A549 (cell line): Measurements from ENCODE around the gene CSF2. TPM values are rescaled to one million over a fixed set of nuclear protein-coding genes. Genes with fewer than 3 reads are reported as not detected.
A peak's percentile ranks its signal among the peaks of the same experiment; 100 is the strongest.

Source experiments
- ATAC-seq, 2 experiments: fragments of 200-7000 bp in 1 of 2; fragments of >200 bp in 1 of 2; cut with Nextera tagmentation in 1 of 2; cut with Tn5 transposase in 1 of 2; 3 replicates each; pipeline versions ENCODE4 v1.8.0 to v1.9.1; 2018 to 2020; ENCODE audit warnings: mild to moderate bottlenecking in 1 of 2, moderate library complexity in 1 of 2
- CTCF ChIA-PET: fragments of 300-600 bp; sonication (Branson Sonifier 250); formaldehyde crosslinking; extraction: SDS; loops from one replicate; lab custom pipeline; 2021; ENCODE audit warnings: antibody characterized with exemption, inconsistent platforms; lab: Yijun Ruan, JAX
- POLR2A ChIA-PET: fragments of 350-600 bp; formaldehyde crosslinking; extraction: SDS; loops from one replicate; lab custom pipeline; 2021; ENCODE audit warnings: antibody characterized with exemption, inconsistent platforms; lab: Yijun Ruan, JAX
- DNase-seq, 2 experiments: peaks; one replicate each; pipeline versions ENCODE4 v3.0.0 to v3.0.0-alpha.2; 2011 to 2016; ENCODE audit warnings: low read depth in 1 of 2, low spot score in 1 of 2
- FAIRE-seq: peaks from 2 replicates; lab custom pipeline; 2011; peaks lifted over from hg19 to GRCh38; lab: Jason Lieb, UNC
- H3K27ac ChIP-seq, 2 experiments: fragments of >200 bp; sonication (Bioruptor Twin); formaldehyde crosslinking; 3 replicates each; pipeline ENCODE4 v1.5.1; 2016 to 2017
- H3K4me1 ChIP-seq: fragments of >200 bp; sonication (Bioruptor Twin); formaldehyde crosslinking; 3 replicates; pipeline ENCODE4 v1.6.1; 2016
- H3K4me2 ChIP-seq: fragments of >200 bp; sonication (Bioruptor Twin); formaldehyde crosslinking; 3 replicates; pipeline ENCODE4 v1.6.1; 2016
- H3K4me3 ChIP-seq: fragments of >200 bp; sonication (Bioruptor Twin); formaldehyde crosslinking; 3 replicates; pipeline ENCODE4 v1.5.1; 2016
- H3K9me3 ChIP-seq: fragments of >200 bp; sonication (Bioruptor Twin); formaldehyde crosslinking; 3 replicates; pipeline ENCODE4 v1.6.1; 2016
- CEBPB ChIP-seq, 2 experiments: fragments of >200 bp in 1 of 2; sonication (Bioruptor Twin) in 1 of 2; formaldehyde crosslinking in 1 of 2; IDR thresholded peaks; 2 replicates each; pipeline ENCODE4 v1.6.1; 2012 to 2016
- EHMT2 ChIP-seq: fragments of 200-600 bp; sonication (generic); IDR thresholded peaks from 2 replicates; pipeline ENCODE4 v1.6.1; 2016; ENCODE audit warnings: antibody characterized with exemption, low read depth, mild to moderate bottlenecking, moderate library complexity
- FOSB ChIP-seq: fragments of 250-450 bp; sonication (Bioruptor Pico); IDR thresholded peaks from 2 replicates; pipeline ENCODE4 v1.5.0; 2020; ENCODE audit warnings: mild to moderate bottlenecking, moderate library complexity
- GATA3 ChIP-seq: IDR thresholded peaks from 2 replicates; pipeline ENCODE4 v1.6.1; 2012; ENCODE audit warnings: borderline replicate concordance
- HEYL ChIP-seq: fragments of 250-450 bp; sonication (Bioruptor Pico); IDR thresholded peaks from 2 replicates; pipeline ENCODE4 v1.8.0; 2021; ENCODE audit warnings: mild to moderate bottlenecking, moderate library complexity
- JUN ChIP-seq, 2 experiments: fragments of >200 bp; sonication (Bioruptor Twin); formaldehyde crosslinking; IDR thresholded peaks; 2 replicates in 1 of 2; 3 replicates in 1 of 2; pipeline ENCODE4 v1.6.1; 2016 to 2017
- JUNB ChIP-seq: fragments of >200 bp; sonication (Bioruptor Twin); formaldehyde crosslinking; IDR thresholded peaks from 2 replicates; pipeline ENCODE4 v1.6.1; 2016
- MAFK ChIP-seq: fragments of 450-650 bp; IDR thresholded peaks from 2 replicates; pipeline ENCODE4 v1.6.1; 2014; ENCODE audit not compliant: partially characterized antibody
- NPAS2 ChIP-seq: fragments of 250-450 bp; sonication (Bioruptor Pico); IDR thresholded peaks from 2 replicates; pipeline ENCODE4 v1.8.0; 2022; ENCODE audit warnings: mild to moderate bottlenecking, moderate library complexity, borderline replicate concordance
- POLR2AphosphoS2 ChIP-seq: conservative IDR thresholded peaks from 2 replicates; pipeline ENCODE4 v1.6.1; 2012; ENCODE audit warnings: low read length, improper control_type of control experiment, inconsistent platforms
- RAD21 ChIP-seq, 2 experiments: fragments of >200 bp in 1 of 2; sonication (Bioruptor Twin) in 1 of 2; formaldehyde crosslinking in 1 of 2; IDR thresholded peaks in 1 of 2; conservative IDR thresholded peaks in 1 of 2; 2 replicates in 1 of 2; 3 replicates in 1 of 2; pipeline ENCODE4 v1.6.1; 2012 to 2018; ENCODE audit warnings: inconsistent platforms in 1 of 2
- SMC3 ChIP-seq: fragments of >200 bp; sonication (Bioruptor Twin); formaldehyde crosslinking; IDR thresholded peaks from 3 replicates; pipeline ENCODE4 v1.6.1; 2018; ENCODE audit warnings: inconsistent platforms
- SREBF2 ChIP-seq: fragments of 450-650 bp; IDR thresholded peaks from 2 replicates; pipeline ENCODE4 v1.6.1; 2014; ENCODE audit warnings: mild to moderate bottlenecking, moderate library complexity
- TFCP2L1 ChIP-seq: fragments of 250-450 bp; sonication (Bioruptor Pico); IDR thresholded peaks from 2 replicates; pipeline ENCODE4 v1.5.0; 2021; ENCODE audit warnings: mild to moderate bottlenecking
- TP53 ChIP-seq: fragments of 250-450 bp; sonication (Bioruptor Pico); IDR thresholded peaks from 2 replicates; pipeline ENCODE4 v1.5.0; 2021; ENCODE audit warnings: mild to moderate bottlenecking, moderate library complexity
- ZC3H11A ChIP-seq: fragments of 450-650 bp; IDR thresholded peaks from 2 replicates; pipeline ENCODE4 v1.6.1; 2014; ENCODE audit warnings: antibody characterized with exemption, mild to moderate bottlenecking
- ZSCAN20 ChIP-seq: fragments of 250-450 bp; sonication (Bioruptor Pico); IDR thresholded peaks from 2 replicates; pipeline ENCODE4 v1.8.0; 2022; ENCODE audit warnings: mild to moderate bottlenecking, moderate library complexity
- WGBS: methylation state at CpG from one replicate; pipeline ENCODE4 v1.1.6; 2017; ENCODE audit errors: missing lambda C conversion rate; 5-methylcytosine and 5-hydroxymethylcytosine counted together
- polyA plus RNA-seq, 4 experiments: library from polyadenylated mRNA; depleted of rRNA in 3 of 4; stranded (reverse); fragments of >200 nt; fragmentation: RNase III in 1 of 4; extraction: RNeasy Plus Mini Kit Qiagen cat#74134 plus additional on column Dnase treatment in 1 of 4; gene quantifications; 2 replicates in 3 of 4; 3 replicates in 1 of 4; pipeline ENCODE4 v1.2.3, GENCODE V29; 2011 to 2017
- TF ChIP-seq, protein P1 (sequence below): fragments of >200 bp; sonication (Bioruptor Twin); formaldehyde crosslinking; IDR thresholded peaks from 3 replicates; pipeline ENCODE4 v1.5.1; 2016
- TF ChIP-seq, protein P2 (sequence below): fragments of 250-450 bp; sonication (Bioruptor Pico); IDR thresholded peaks from 2 replicates; pipeline ENCODE4 v1.5.0; 2020; ENCODE audit warnings: low read depth, mild to moderate bottlenecking, moderate library complexity
- TF ChIP-seq, protein P3 (sequence below): fragments of 200-600 bp; sonication (generic); IDR thresholded peaks from 2 replicates; pipeline ENCODE4 v1.6.1; 2016; ENCODE audit warnings: antibody characterized with exemption, mild to moderate bottlenecking, moderate library complexity
- TF ChIP-seq, protein P4 (sequence below): IDR thresholded peaks from 2 replicates; pipeline ENCODE4 v1.6.1; 2012; ENCODE audit warnings: low read depth, borderline replicate concordance

Gene CSF2
- polyA plus RNA-seq, 2 of the 4 experiments (the other 2 are of a cell fraction) = not detected

DNA sequence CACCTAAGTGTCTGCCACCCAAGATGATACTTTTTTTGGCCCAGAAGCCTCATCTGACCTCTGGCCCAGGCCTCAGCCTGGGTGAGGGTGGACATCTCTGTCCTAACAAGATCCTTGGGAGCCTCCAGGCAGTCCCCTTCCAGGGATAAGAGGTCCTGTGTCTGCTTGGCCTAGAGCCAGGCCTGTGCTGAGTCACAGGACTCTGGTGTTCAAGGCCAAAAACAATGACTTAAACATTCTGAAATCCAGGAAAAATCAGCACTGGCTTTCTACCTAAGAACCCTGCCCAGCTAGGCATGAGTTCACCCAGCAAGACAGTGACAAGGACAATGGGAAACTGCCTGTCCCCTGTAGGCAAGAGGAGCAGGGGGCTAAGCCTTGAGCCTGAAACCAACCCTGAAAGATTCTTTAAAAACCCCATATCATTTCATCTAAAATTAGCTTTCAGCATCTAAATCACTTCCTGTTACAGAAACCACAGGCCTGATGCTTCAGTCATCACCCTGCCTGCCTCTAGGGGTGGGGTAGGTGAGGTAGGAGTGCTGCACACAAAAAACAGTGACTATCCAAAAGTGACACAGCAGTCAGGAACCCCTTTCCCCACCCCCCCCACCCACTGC lies 29.9 kb downstream of the CSF2 start:
- Histone ChIP-seq H3K4me2 (peak overlapping the region; percentile 61), H3K4me3 (no peak overlapping the region), H3K27ac (peak overlapping the region; percentile 73 to 81), H3K4me1 (peaks cover 21% of the 10 kb centered on the region), H3K9me3 (no peaks in the 10 kb centered on the region; the same call in 2 of the 3 replicates)
- CTCF ChIA-PET = interaction anchor here (1.0 to 2.8 kb wide), 5 partner anchors 9 to 95 kb away, joined by 3 to 9 read pairs (median 5); no protein-coding TSS in a partner anchor
- ATAC-seq = peak; percentile 76 to 86
- no peak for FAIRE-seq
- DNase-seq = peak; percentile 58 to 83
- TF ChIP-seq JUN (IDR thresholded peaks at IDR 0.05) (peak in 1 of 2 experiments; percentile 34; a peak in 1 of 5 replicates), TFCP2L1 (CRISPR knock-in tag) (no peak), SREBF2 (no peak), MAFK (peak; percentile 29), GATA3 (peak; percentile 42; the same call in 1 of the 2 replicates), JUNB (peak; percentile 42; the same call in 1 of the 2 replicates)
- POLR2A ChIA-PET = interaction anchor here (1.2 kb wide), 1 partner anchor 9 kb away, joined by 4 read pairs; no protein-coding TSS in a partner anchor

DNA sequence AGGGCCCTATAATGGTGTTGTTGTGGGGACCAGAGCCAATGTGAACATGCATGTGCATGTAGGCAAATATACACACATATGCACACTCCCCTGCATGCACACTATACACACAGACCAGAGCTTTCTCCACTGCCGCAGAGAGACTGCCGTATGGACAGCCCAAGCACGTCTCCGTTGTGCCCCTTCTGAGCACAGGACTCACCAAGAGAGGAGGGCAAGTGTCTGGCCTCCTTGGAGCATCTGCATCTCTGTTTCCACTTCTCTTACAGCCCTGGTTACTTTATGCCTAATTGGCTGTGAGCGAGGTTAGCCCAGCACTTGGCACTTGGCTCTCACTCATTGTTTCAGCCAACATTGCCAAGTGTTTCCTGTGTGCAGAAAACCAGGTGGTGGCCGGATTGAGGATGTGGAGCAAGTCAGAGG lies 30.4 kb downstream of the CSF2 start:
- Histone ChIP-seq H3K27ac (peak overlapping the region; percentile 73 to 81), H3K4me3 (no peak overlapping the region), H3K4me1 (peaks cover 21% of the 10 kb centered on the region)
- DNase-seq = no peak
- no peak; a peak in 1 of 6 replicates for ATAC-seq
- TF ChIP-seq, protein P1, sequence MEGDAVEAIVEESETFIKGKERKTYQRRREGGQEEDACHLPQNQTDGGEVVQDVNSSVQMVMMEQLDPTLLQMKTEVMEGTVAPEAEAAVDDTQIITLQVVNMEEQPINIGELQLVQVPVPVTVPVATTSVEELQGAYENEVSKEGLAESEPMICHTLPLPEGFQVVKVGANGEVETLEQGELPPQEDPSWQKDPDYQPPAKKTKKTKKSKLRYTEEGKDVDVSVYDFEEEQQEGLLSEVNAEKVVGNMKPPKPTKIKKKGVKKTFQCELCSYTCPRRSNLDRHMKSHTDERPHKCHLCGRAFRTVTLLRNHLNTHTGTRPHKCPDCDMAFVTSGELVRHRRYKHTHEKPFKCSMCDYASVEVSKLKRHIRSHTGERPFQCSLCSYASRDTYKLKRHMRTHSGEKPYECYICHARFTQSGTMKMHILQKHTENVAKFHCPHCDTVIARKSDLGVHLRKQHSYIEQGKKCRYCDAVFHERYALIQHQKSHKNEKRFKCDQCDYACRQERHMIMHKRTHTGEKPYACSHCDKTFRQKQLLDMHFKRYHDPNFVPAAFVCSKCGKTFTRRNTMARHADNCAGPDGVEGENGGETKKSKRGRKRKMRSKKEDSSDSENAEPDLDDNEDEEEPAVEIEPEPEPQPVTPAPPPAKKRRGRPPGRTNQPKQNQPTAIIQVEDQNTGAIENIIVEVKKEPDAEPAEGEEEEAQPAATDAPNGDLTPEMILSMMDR = no peak
- TF ChIP-seq EHMT2 (no peak), GATA3 (no peak), RAD21 (conservative IDR thresholded peaks at IDR 0.05 in 1 of 2, IDR thresholded peaks at IDR 0.05 in 1 of 2) (no peak), TP53 (CRISPR knock-in tag) (no peak), HEYL (CRISPR knock-in tag) (no peak), FOSB (CRISPR knock-in tag) (no peak), ZSCAN20 (CRISPR knock-in tag) (no peak), CEBPB (IDR thresholded peaks at IDR 0.05) (no peak), POLR2AphosphoS2 (no peak), ZC3H11A (no peak), SMC3 (no peak), NPAS2 (no peak)
- TF ChIP-seq, protein P2, sequence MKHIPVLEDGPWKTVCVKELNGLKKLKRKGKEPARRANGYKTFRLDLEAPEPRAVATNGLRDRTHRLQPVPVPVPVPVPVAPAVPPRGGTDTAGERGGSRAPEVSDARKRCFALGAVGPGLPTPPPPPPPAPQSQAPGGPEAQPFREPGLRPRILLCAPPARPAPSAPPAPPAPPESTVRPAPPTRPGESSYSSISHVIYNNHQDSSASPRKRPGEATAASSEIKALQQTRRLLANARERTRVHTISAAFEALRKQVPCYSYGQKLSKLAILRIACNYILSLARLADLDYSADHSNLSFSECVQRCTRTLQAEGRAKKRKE (CRISPR knock-in tag) = no peak
- TF ChIP-seq, protein P3, sequence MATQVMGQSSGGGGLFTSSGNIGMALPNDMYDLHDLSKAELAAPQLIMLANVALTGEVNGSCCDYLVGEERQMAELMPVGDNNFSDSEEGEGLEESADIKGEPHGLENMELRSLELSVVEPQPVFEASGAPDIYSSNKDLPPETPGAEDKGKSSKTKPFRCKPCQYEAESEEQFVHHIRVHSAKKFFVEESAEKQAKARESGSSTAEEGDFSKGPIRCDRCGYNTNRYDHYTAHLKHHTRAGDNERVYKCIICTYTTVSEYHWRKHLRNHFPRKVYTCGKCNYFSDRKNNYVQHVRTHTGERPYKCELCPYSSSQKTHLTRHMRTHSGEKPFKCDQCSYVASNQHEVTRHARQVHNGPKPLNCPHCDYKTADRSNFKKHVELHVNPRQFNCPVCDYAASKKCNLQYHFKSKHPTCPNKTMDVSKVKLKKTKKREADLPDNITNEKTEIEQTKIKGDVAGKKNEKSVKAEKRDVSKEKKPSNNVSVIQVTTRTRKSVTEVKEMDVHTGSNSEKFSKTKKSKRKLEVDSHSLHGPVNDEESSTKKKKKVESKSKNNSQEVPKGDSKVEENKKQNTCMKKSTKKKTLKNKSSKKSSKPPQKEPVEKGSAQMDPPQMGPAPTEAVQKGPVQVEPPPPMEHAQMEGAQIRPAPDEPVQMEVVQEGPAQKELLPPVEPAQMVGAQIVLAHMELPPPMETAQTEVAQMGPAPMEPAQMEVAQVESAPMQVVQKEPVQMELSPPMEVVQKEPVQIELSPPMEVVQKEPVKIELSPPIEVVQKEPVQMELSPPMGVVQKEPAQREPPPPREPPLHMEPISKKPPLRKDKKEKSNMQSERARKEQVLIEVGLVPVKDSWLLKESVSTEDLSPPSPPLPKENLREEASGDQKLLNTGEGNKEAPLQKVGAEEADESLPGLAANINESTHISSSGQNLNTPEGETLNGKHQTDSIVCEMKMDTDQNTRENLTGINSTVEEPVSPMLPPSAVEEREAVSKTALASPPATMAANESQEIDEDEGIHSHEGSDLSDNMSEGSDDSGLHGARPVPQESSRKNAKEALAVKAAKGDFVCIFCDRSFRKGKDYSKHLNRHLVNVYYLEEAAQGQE = no peak
- TF ChIP-seq, protein P4, sequence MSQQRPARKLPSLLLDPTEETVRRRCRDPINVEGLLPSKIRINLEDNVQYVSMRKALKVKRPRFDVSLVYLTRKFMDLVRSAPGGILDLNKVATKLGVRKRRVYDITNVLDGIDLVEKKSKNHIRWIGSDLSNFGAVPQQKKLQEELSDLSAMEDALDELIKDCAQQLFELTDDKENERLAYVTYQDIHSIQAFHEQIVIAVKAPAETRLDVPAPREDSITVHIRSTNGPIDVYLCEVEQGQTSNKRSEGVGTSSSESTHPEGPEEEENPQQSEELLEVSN = no peak
- TF ChIP-seq, all 56 proteins: peak for 0
- ChIA-PET CTCF (interaction anchor here (1.0 to 2.8 kb wide), 5 partner anchors 10 to 95 kb away, joined by 3 to 9 read pairs (median 3); no protein-coding TSS in a partner anchor), POLR2A (interaction anchor here (1.2 kb wide), 1 partner anchor 9 kb away, joined by 4 read pairs; no protein-coding TSS in a partner anchor)
- no peaks in the 10 kb centered on the region; the same call in 2 of the 3 replicates for H3K9me3 ChIP-seq
- H3K4me2 ChIP-seq = peak overlapping the region; percentile 61
- 92% methylated on average over 6 of the region's 6 CpGs for WGBS
- no peak for FAIRE-seq
